ENCODE results near the gene PEAK1.
"Not testable (repeated sequence)": the region's sequence is repeated elsewhere in the genome, so short reads cannot be mapped to it uniquely, and the experiment has no call there.

PEAK1 gene

DNA sequence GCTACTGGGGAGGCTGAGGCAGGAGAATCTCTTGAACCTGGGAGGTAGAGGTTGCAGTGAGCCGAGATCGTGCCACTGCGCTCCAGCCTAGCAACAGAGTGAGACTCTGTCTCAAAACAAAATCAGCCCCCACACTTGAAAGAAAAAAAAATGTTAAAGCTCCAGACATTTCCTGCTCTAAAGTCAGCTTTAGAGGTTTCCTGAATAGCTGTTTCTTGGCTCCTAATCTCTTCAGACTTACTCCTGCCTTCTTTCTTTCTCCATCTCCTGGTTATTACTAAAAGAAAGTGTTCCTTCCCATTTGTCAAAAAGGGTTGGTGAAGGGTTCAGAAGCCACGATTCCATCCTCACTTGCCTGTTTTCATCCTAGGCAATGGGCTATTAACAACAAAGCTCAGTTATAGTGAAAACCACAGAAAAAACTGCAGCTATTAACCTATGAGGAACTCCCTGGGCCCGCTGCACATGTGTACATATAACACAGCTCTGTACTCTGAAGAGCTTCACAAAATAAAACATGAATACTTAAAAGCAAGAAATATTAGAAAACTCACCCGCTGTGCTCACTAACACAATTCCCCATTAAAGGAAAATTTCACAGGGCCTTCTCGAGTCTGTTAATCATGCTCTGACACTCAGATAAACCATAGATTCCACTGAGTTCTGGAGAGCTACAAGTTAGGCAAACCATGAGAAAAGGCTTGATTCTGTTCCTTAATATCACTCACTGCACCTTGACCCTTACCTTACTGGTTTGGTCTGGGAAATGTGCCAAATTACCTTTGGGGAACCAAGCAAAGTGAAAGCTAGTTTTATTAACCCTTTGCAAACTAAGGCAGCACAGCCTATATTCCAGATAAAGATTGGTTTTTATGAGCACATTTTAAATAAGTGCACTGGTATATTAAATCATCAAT is 259.1 kb downstream of the PEAK1 start:
- no peak overlapping the region for H3K4me3 ChIP-seq (replicated peaks; ENCODE audit: low read depth, low read length)
- no peaks in the 10 kb centered on the region for H3K27me3 ChIP-seq (replicated peaks; ENCODE audit: control insufficient read depth, insufficient read depth, low read length)
- no peak for DNase-seq (ENCODE audit: extremely low read depth, insufficient read length)
- H3K36me3 ChIP-seq (ENCODE audit: control insufficient read depth, insufficient read depth, low read length): no peaks in the 10 kb centered on the region
- TF ChIP-seq CTCF (IDR thresholded peaks at IDR 0.05; ENCODE audit: insufficient read depth, low read length, poor library complexity, severe bottlenecking): no peak

DNA sequence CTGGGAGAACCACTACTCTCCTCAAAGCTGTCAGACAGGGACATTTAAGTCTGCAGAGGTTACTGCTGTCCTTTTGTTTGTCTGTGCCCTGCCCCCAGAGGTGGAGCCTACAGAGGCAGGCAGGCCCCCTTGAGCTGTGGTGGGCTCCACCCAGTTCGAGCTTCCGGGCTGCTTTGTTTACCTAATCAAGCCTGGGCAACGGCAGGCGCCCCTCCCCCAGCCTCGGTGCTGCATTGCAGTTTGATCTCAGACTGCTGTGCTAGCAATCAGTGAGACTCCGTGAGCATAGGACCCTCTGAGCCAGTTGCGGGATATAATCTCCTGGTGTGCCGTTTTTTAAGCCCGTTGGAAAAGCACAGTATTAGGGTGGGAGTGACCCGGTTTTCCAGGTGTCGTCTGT is 263.9 kb downstream of the PEAK1 start:
- not testable (repeated sequence) for H3K4me3 ChIP-seq (replicated peaks; ENCODE audit: low read depth, low read length); H3K36me3 ChIP-seq (ENCODE audit: control insufficient read depth, insufficient read depth, low read length); H3K27me3 ChIP-seq (replicated peaks; ENCODE audit: control insufficient read depth, insufficient read depth, low read length); DNase-seq (ENCODE audit: extremely low read depth, insufficient read length)

DNA sequence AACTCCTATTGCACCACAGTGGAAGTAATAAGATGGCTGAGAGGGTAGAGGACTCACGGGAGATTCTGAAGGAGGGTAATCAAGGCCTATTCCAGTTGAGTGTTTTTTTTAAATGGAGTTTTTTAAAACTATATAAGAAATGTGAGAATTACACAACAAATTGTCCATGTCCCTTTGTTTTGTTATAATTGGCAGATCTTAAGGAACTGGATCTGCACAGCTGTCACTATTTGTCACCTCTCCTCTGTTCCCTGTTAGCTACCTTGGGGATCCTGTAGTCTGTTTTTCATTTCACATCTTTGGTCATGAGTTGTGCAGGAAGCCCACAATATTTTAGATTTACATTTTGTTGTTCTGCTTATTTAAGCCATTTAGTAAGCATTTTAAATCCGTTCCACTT is 271.7 kb downstream of the PEAK1 start:
- DNase-seq (ENCODE audit: extremely low read depth, insufficient read length): no peak
- TF ChIP-seq CTCF (IDR thresholded peaks at IDR 0.05; ENCODE audit: insufficient read depth, low read length, poor library complexity, severe bottlenecking): no peak
- Histone ChIP-seq H3K4me3 (replicated peaks; ENCODE audit: low read depth, low read length) (no peak overlapping the region), H3K36me3 (ENCODE audit: control insufficient read depth, insufficient read depth, low read length) (no peaks in the 10 kb centered on the region), H3K27me3 (replicated peaks; ENCODE audit: control insufficient read depth, insufficient read depth, low read length) (no peaks in the 10 kb centered on the region)

DNA sequence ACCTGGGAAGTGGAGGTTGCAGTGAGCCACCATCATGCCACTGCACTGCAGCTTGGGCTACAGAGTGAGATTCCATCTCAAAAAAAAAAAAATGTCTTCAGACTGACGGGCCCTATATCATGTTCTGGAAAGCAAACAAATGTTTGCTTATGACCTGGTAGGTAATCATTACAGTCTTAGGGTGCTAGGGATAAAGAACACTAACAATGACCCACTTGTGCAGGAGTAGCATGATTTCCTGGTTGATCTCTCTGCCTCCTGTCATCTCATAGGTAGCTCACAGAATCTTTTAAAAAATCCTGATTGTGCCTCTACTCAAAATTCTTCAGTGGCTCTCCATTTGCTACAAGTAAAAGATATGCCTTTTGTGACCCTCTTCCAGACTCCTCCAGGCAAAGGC is 274.5 kb downstream of the PEAK1 start:
- Histone ChIP-seq H3K27me3 (replicated peaks; ENCODE audit: control insufficient read depth, insufficient read depth, low read length) (no peaks in the 10 kb centered on the region), H3K36me3 (ENCODE audit: control insufficient read depth, insufficient read depth, low read length) (no peaks in the 10 kb centered on the region), H3K4me3 (replicated peaks; ENCODE audit: low read depth, low read length) (no peak overlapping the region)
- TF ChIP-seq CTCF (IDR thresholded peaks at IDR 0.05; ENCODE audit: insufficient read depth, low read length, poor library complexity, severe bottlenecking): no peak
- no peak for DNase-seq (ENCODE audit: extremely low read depth, insufficient read length)

DNA sequence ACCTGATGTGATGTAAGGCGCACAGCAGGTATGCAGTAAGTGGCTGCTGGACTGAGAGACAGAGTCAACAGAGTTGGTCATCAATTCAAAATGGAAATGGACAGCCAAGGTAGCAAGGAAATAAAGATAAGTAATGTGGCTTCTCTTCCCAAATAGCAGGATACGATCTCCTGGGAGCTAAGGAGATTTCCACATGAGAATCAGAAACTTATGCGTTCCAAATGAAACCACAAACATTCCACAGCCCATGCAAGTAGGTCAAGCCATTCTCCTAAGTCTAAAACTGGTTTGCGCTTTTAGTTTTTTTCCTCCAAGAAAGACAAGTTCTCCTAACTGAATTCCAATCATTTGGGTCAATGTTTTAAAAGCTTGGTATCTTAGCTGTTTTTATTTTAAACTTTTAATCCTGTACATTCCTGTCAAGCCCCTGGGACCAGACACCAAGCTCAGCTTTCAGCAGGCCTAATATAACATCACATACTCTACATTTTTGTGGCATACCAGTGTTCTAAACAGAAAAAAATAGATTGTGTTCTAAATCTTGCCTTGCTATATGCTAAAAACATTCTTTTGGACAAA is 275.3 kb downstream of the PEAK1 start:
- Histone ChIP-seq H3K36me3 (ENCODE audit: control insufficient read depth, insufficient read depth, low read length) (no peaks in the 10 kb centered on the region), H3K27me3 (replicated peaks; ENCODE audit: control insufficient read depth, insufficient read depth, low read length) (no peaks in the 10 kb centered on the region), H3K4me3 (replicated peaks; ENCODE audit: low read depth, low read length) (no peak overlapping the region)
- TF ChIP-seq CTCF (IDR thresholded peaks at IDR 0.05; ENCODE audit: insufficient read depth, low read length, poor library complexity, severe bottlenecking): no peak
- no peak for DNase-seq (ENCODE audit: extremely low read depth, insufficient read length)

DNA sequence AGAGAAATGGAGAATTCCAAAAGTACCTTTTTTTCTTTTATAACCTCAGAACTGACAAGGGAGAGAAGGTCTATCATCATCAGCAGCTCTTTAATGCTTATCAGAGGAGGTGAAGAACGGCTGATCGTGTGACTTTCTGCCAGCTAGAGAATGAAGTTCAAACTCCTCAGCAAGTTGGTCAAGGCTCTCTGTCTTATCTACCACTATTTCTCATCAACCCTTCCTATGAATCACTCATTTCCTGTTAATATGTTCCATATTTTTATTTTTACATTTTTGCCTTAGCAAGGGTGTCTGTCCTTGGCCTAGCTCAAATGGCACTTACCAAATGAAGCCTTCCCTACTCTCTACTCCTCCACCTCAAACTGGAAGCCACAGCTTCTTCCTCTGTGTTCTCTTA is 275.9 kb downstream of the PEAK1 start:
- no peaks in the 10 kb centered on the region for H3K27me3 ChIP-seq (replicated peaks; ENCODE audit: control insufficient read depth, insufficient read depth, low read length)
- DNase-seq (ENCODE audit: extremely low read depth, insufficient read length): no peak
- no peak overlapping the region for H3K4me3 ChIP-seq (replicated peaks; ENCODE audit: low read depth, low read length)
- H3K36me3 ChIP-seq (ENCODE audit: control insufficient read depth, insufficient read depth, low read length): no peaks in the 10 kb centered on the region
- no peak for TF ChIP-seq CTCF (IDR thresholded peaks at IDR 0.05; ENCODE audit: insufficient read depth, low read length, poor library complexity, severe bottlenecking)
